ENCODE results near the gene ARMC12.
A peak's percentile ranks its signal among the peaks of the same experiment; 100 is the strongest.

ARMC12 gene

GRCh38 chr6:35759426-35759825 lies 22.6 kb downstream of the ARMC12 start:
- Mint-ChIP-seq H3K27ac (no peak overlapping the region), H3K4me1 (peaks cover 28% of the 10 kb centered on the region), H3K36me3 (peaks cover 2% of the 10 kb centered on the region), H3K9me3 (peaks cover 7% of the 10 kb centered on the region), H3K27me3 (peaks cover 27% of the 10 kb centered on the region), H3K4me3 (no peak overlapping the region)
- no peak for DNase-seq (ENCODE audit: low spot score in 2 of 2)
- no peak for ATAC-seq (ENCODE audit: low read depth)

GRCh38 chr6:35765739-35766138 lies 28.9 kb downstream of the ARMC12 start:
- no peak overlapping the region for H3K4me3 Mint-ChIP-seq
- peaks cover 23% of the 10 kb centered on the region for H3K4me1 Mint-ChIP-seq
- DNase-seq (ENCODE audit: low spot score in 2 of 2) (no peak), ATAC-seq (ENCODE audit: low read depth) (no peak)
- H3K27ac Mint-ChIP-seq, result no peak overlapping the region
- no peaks in the 10 kb centered on the region for H3K36me3 Mint-ChIP-seq
- H3K9me3 Mint-ChIP-seq, result no peaks in the 10 kb centered on the region
- peaks cover 17% of the 10 kb centered on the region for H3K27me3 Mint-ChIP-seq

GRCh38 chr6:35769211-35769610 lies 32.4 kb downstream of the ARMC12 start:
- Mint-ChIP-seq H3K9me3 (no peaks in the 10 kb centered on the region), H3K4me3 (peak overlapping the region; percentile 27), H3K4me1 (peaks cover 24% of the 10 kb centered on the region), H3K27ac (no peak overlapping the region), H3K36me3 (no peaks in the 10 kb centered on the region), H3K27me3 (peaks cover under 1% of the 10 kb centered on the region)
- no peak for DNase-seq (ENCODE audit: low spot score in 2 of 2)
- no peak for ATAC-seq (ENCODE audit: low read depth)

GRCh38 chr6:35771343-35771627 lies 34.5 kb downstream of the ARMC12 start:
- DNase-seq (ENCODE audit: low spot score in 2 of 2), result no peak
- no peak for ATAC-seq (ENCODE audit: low read depth)
- H3K27me3 Mint-ChIP-seq, result no peaks in the 10 kb centered on the region
- H3K27ac Mint-ChIP-seq, result peak overlapping the region; percentile 73
- H3K9me3 Mint-ChIP-seq, result no peaks in the 10 kb centered on the region
- peaks cover 24% of the 10 kb centered on the region for H3K4me1 Mint-ChIP-seq
- H3K4me3 Mint-ChIP-seq, result no peak overlapping the region
- no peaks in the 10 kb centered on the region for H3K36me3 Mint-ChIP-seq

- Mint-ChIP-seq H3K36me3 (no peaks in the 10 kb centered on the region), H3K4me3 (no peak overlapping the region), H3K9me3 (no peaks in the 10 kb centered on the region), H3K27ac (no peak overlapping the region), H3K4me1 (peaks cover 27% of the 10 kb centered on the region), H3K27me3 (peaks cover 1% of the 10 kb centered on the region)
- DNase-seq (ENCODE audit: low spot score in 2 of 2), result no peak
- no peak for ATAC-seq (ENCODE audit: low read depth)
Observed at GRCh38 chr6:35774116-35774794, 37.4 kb downstream of the ARMC12 start.

GRCh38 chr6:35775031-35775430 lies 38.2 kb downstream of the ARMC12 start:
- Mint-ChIP-seq H3K27me3 (peaks cover 1% of the 10 kb centered on the region), H3K4me1 (peaks cover 25% of the 10 kb centered on the region)
- ATAC-seq (ENCODE audit: low read depth), result no peak

GRCh38 chr6:35776364-35777215 lies 39.8 kb downstream of the ARMC12 start, which contains the start of gene CLPSL2:
CLPSL2 (plus strand) TSS chr6:35776598; CDS start chr6:35776619, 21 bp downstream.
- no peaks in the 10 kb centered on the region for H3K9me3 Mint-ChIP-seq
- peak within 1 kb of the TSS; percentile 86 for H3K4me3 Mint-ChIP-seq
- peak; percentile 74 for ATAC-seq (ENCODE audit: low read depth)
- no peaks in the 10 kb centered on the region for H3K36me3 Mint-ChIP-seq
- peaks cover 5% of the 10 kb centered on the region for H3K27me3 Mint-ChIP-seq
- peak in 1 of 2 donors; percentile 27 for DNase-seq (ENCODE audit: low spot score in 2 of 2)
- peaks cover 11% of the 10 kb centered on the region for H3K4me1 Mint-ChIP-seq
- H3K27ac Mint-ChIP-seq, result peak within 1 kb of the TSS; percentile 74

More at GRCh38 chr6:35775031-35775430, 38.2 kb downstream of the ARMC12 start:
- no peaks in the 10 kb centered on the region for H3K9me3 Mint-ChIP-seq
- H3K4me3 Mint-ChIP-seq, result no peak overlapping the region
- no peak for DNase-seq (ENCODE audit: low spot score in 2 of 2)
- H3K27ac Mint-ChIP-seq, result no peak overlapping the region
- H3K36me3 Mint-ChIP-seq, result no peaks in the 10 kb centered on the region

GRCh38 chr6:35777356-35778102 lies 40.7 kb downstream of the ARMC12 start:
- ATAC-seq (ENCODE audit: low read depth) (no peak), DNase-seq (ENCODE audit: low spot score in 2 of 2) (no peak)
- no peaks in the 10 kb centered on the region for H3K36me3 Mint-ChIP-seq
- peak overlapping the region; percentile 74 for H3K27ac Mint-ChIP-seq
- H3K9me3 Mint-ChIP-seq, result no peaks in the 10 kb centered on the region
- H3K27me3 Mint-ChIP-seq, result peaks cover 8% of the 10 kb centered on the region
- H3K4me3 Mint-ChIP-seq, result peak overlapping the region; percentile 72
- H3K4me1 Mint-ChIP-seq, result peaks cover 7% of the 10 kb centered on the region

GRCh38 chr6:35778437-35778836 lies 41.6 kb downstream of the ARMC12 start:
- H3K27ac Mint-ChIP-seq, result no peak overlapping the region
- H3K4me3 Mint-ChIP-seq, result peak overlapping the region; percentile 13
- DNase-seq (ENCODE audit: low spot score in 2 of 2) (no peak), ATAC-seq (ENCODE audit: low read depth) (no peak)
- peaks cover 8% of the 10 kb centered on the region for H3K27me3 Mint-ChIP-seq
- no peaks in the 10 kb centered on the region for H3K9me3 Mint-ChIP-seq
- peaks cover 7% of the 10 kb centered on the region for H3K4me1 Mint-ChIP-seq
- no peaks in the 10 kb centered on the region for H3K36me3 Mint-ChIP-seq

GRCh38 chr6:35780719-35781118 lies 43.9 kb downstream of the ARMC12 start, which contains the start of gene CLPSL1:
CLPSL1 (plus strand) TSS chr6:35781019; CDS start chr6:35781111, 92 bp downstream.
- Mint-ChIP-seq H3K36me3 (no peaks in the 10 kb centered on the region), H3K9me3 (no peaks in the 10 kb centered on the region), H3K4me3 (no peak within 1 kb of the TSS), H3K27me3 (peaks cover 16% of the 10 kb centered on the region), H3K27ac (no peak within 1 kb of the TSS), H3K4me1 (peaks cover 4% of the 10 kb centered on the region)
- DNase-seq (ENCODE audit: low spot score in 2 of 2) (no peak), ATAC-seq (ENCODE audit: low read depth) (no peak)

GRCh38 chr6:35781290-35781689 lies 44.5 kb downstream of the ARMC12 start:
- H3K4me1 Mint-ChIP-seq, result peaks cover 4% of the 10 kb centered on the region
- no peak overlapping the region for H3K4me3 Mint-ChIP-seq
- peaks cover 16% of the 10 kb centered on the region for H3K27me3 Mint-ChIP-seq
- H3K9me3 Mint-ChIP-seq, result no peaks in the 10 kb centered on the region
- no peak overlapping the region for H3K27ac Mint-ChIP-seq
- DNase-seq (ENCODE audit: low spot score in 2 of 2) (no peak), ATAC-seq (ENCODE audit: low read depth) (no peak)
- no peaks in the 10 kb centered on the region for H3K36me3 Mint-ChIP-seq

GRCh38 chr6:35782424-35782823 lies 45.6 kb downstream of the ARMC12 start:
- ATAC-seq (ENCODE audit: low read depth) (no peak), DNase-seq (ENCODE audit: low spot score in 2 of 2) (no peak)
- Mint-ChIP-seq H3K27ac (no peak overlapping the region), H3K27me3 (peaks cover 21% of the 10 kb centered on the region), H3K4me3 (no peak overlapping the region), H3K9me3 (no peaks in the 10 kb centered on the region), H3K4me1 (no peaks in the 10 kb centered on the region), H3K36me3 (no peaks in the 10 kb centered on the region)

- no peaks in the 10 kb centered on the region for H3K4me1 Mint-ChIP-seq
- DNase-seq (ENCODE audit: low spot score in 2 of 2) (no peak), ATAC-seq (ENCODE audit: low read depth) (no peak)
- H3K27me3 Mint-ChIP-seq, result peaks cover 27% of the 10 kb centered on the region
- no peak overlapping the region for H3K27ac Mint-ChIP-seq
- no peaks in the 10 kb centered on the region for H3K36me3 Mint-ChIP-seq
- H3K9me3 Mint-ChIP-seq, result no peaks in the 10 kb centered on the region
- no peak overlapping the region for H3K4me3 Mint-ChIP-seq
Observed at GRCh38 chr6:35784200-35784599, 47.4 kb downstream of the ARMC12 start.

- no peaks in the 10 kb centered on the region for H3K36me3 Mint-ChIP-seq
- H3K4me1 Mint-ChIP-seq, result no peaks in the 10 kb centered on the region
- H3K4me3 Mint-ChIP-seq, result no peak overlapping the region
- DNase-seq (ENCODE audit: low spot score in 2 of 2), result no peak
- H3K27me3 Mint-ChIP-seq, result peaks cover 29% of the 10 kb centered on the region
- no peaks in the 10 kb centered on the region for H3K9me3 Mint-ChIP-seq
- ATAC-seq (ENCODE audit: low read depth), result no peak
- no peak overlapping the region for H3K27ac Mint-ChIP-seq
Observed at GRCh38 chr6:35786272-35786671, 49.4 kb downstream of the ARMC12 start.
